ENCODE measurements around the gene FOXC1.

FOXC1 gene

DNA sequence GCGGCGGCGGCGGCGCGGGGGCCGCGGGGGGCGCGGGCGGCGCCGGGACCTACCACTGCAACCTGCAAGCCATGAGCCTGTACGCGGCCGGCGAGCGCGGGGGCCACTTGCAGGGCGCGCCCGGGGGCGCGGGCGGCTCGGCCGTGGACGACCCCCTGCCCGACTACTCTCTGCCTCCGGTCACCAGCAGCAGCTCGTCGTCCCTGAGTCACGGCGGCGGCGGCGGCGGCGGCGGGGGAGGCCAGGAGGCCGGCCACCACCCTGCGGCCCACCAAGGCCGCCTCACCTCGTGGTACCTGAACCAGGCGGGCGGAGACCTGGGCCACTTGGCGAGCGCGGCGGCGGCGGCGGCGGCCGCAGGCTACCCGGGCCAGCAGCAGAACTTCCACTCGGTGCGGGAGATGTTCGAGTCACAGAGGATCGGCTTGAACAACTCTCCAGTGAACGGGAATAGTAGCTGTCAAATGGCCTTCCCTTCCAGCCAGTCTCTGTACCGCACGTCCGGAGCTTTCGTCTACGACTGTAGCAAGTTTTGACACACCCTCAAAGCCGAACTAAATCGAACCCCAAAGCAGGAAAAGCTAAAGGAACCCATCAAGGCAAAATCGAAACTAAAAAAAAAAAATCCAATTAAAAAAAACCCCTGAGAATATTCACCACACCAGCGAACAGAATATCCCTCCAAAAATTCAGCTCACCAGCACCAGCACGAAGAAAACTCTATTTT, 2.0 kb downstream of the FOXC1 start:
- DNase-seq (ENCODE audit: low read depth in 2 of 2, low spot score in 1 of 2) = no peak

DNA sequence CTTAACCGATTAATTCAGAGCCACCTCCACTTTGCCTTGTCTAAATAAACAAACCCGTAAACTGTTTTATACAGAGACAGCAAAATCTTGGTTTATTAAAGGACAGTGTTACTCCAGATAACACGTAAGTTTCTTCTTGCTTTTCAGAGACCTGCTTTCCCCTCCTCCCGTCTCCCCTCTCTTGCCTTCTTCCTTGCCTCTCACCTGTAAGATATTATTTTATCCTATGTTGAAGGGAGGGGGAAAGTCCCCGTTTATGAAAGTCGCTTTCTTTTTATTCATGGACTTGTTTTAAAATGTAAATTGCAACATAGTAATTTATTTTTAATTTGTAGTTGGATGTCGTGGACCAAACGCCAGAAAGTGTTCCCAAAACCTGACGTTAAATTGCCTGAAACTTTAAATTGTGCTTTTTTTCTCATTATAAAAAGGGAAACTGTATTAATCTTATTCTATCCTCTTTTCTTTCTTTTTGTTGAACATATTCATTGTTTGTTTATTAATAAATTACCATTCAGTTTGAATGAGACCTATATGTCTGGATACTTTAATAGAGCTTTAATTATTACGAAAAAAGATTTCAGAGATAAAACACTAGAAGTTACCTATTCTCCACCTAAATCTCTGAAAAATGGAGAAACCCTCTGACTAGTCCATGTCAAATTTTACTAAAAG, 2.7 kb downstream of the FOXC1 start:
- DNase-seq (ENCODE audit: low read depth in 2 of 2, low spot score in 1 of 2) = no peak

DNA sequence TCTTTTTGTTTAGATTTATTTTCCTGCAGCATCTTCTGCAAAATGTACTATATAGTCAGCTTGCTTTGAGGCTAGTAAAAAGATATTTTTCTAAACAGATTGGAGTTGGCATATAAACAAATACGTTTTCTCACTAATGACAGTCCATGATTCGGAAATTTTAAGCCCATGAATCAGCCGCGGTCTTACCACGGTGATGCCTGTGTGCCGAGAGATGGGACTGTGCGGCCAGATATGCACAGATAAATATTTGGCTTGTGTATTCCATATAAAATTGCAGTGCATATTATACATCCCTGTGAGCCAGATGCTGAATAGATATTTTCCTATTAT, 3.2 kb downstream of the FOXC1 start:
- DNase-seq (ENCODE audit: low read depth in 2 of 2, low spot score in 1 of 2) = no peak

DNA sequence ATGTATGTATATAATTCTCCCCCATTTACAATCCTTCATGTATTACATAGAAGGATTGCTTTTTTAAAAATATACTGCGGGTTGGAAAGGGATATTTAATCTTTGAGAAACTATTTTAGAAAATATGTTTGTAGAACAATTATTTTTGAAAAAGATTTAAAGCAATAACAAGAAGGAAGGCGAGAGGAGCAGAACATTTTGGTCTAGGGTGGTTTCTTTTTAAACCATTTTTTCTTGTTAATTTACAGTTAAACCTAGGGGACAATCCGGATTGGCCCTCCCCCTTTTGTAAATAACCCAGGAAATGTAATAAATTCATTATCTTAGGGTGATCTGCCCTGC, 3.6 kb downstream of the FOXC1 start:
- no peak for DNase-seq (ENCODE audit: low read depth in 2 of 2, low spot score in 1 of 2)

- no peak for DNase-seq (ENCODE audit: low read depth in 2 of 2, low spot score in 1 of 2)
Observed at GRCh38 chr6:1613688-1614447, 4.2 kb downstream of the FOXC1 start.

- no peak for DNase-seq (ENCODE audit: low read depth in 2 of 2, low spot score in 1 of 2)
Observed at GRCh38 chr6:1614448-1615150, 4.9 kb downstream of the FOXC1 start.

DNA sequence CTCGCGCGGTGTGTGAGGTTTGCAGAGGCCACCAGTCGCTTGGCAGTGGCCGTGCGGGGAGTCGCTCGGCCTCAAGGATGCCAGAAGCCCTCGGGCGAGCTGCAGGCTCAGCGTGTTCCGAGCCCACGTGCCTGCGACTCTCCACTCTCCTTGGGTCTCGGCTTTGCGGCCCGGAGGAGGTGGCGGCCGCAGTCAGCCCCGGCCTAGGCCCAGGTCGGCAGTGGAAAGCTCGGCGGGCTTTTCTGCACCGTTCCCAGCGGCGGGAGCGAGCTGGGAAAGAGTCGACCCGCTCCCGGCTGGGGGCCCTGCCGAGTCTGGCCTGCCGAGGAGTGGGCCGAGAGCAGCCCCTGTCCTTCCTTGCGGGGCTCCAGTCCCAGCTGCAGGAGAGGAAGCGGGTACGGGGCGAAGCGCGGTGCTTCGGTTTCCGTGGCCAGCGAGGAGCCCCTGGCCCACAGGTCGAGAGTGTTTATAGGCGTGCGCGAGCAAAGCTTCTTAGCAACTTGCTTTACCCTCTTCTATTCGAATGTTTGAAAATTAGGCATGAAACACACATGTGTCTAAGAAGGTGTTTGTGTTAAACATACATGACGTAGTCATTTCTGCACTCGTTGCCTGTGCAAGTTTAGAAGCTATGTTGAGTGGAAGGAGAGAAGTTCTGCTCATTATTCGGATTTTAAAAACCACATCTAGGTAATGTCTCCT, 5.6 kb downstream of the FOXC1 start:
- no peak for DNase-seq (ENCODE audit: low read depth in 2 of 2, low spot score in 1 of 2)

- DNase-seq (ENCODE audit: low read depth in 2 of 2, low spot score in 1 of 2) = no peak
Observed at GRCh38 chr6:1615853-1616420, 6.2 kb downstream of the FOXC1 start.

- no peak for DNase-seq (ENCODE audit: low read depth in 2 of 2, low spot score in 1 of 2)
Observed at GRCh38 chr6:1616701-1617463, 7.2 kb downstream of the FOXC1 start.

DNA sequence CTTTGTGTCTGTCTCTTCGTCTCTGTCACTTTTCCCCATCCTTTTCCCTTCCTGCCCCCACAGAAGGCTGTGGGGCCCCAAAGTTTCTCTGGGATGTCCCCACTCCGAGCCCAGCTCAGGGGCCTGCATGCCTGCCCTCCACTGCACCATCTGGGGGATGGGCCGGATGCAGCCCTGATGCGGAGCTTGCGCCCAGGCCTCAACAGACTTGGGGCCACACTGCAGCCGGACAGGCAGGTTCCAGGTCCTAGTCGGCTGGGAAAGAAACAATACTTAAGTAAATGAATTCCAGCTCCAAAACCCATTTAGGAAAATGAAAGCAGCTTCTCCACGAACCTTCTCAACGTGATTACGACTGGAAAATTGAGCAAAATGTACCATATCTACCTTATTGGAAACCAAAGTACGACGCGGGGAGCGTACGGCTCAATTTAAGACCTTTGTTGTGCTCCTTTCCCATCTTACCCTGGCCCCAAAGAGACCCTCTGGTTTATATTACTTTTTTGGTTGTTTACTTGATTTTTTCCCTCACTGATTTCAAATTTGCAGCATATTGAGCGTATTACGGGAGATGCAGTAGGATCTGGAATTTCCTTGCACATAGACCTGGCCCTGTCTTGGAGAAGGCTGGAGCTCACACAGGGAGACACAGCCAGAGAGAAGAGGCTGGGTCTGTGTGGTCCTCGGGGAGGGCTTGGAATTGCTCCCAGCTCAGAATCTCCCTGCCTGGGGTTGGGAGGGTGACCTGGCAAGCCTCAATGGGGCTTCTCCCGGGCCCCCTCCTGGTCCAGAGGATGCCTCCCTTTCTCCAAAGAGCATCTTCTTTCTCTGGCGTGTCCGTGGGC, 8.0 kb downstream of the FOXC1 start:
- no peak for DNase-seq (ENCODE audit: low read depth in 2 of 2, low spot score in 1 of 2)

GRCh38 chr6:1618311-1619097, 8.8 kb downstream of the FOXC1 start:
- no peak for DNase-seq (ENCODE audit: low read depth in 2 of 2, low spot score in 1 of 2)

DNA sequence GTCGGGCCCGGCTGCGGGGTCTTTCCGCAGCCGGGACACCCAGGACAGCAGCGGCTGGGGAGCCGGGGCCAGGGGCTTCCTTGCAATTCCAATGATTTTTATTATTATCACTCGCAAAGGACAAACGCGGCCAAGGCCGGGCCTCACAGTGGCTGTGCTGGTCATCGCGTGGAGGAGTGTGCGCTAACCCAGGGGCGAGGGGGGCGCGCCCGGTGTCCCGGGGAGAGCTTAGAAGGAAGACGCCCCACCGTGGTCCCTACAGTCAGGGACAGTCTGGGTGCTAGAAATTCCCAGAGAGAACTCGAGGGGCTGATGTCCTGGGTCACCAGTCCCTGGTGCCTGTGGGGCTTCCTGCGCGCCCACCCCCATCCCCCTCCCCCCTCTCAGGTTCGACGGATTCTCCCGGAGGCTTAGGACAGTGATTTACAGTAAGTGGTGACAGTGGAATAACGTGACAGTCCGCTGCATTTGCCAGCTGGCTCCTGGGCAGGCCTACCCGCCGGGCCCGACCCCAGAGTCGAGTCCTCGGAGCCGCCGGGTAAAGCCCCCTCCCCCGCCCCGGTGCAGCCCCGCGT, 9.5 kb downstream of the FOXC1 start:
- no peak for DNase-seq (ENCODE audit: low read depth in 2 of 2, low spot score in 1 of 2)

DNA sequence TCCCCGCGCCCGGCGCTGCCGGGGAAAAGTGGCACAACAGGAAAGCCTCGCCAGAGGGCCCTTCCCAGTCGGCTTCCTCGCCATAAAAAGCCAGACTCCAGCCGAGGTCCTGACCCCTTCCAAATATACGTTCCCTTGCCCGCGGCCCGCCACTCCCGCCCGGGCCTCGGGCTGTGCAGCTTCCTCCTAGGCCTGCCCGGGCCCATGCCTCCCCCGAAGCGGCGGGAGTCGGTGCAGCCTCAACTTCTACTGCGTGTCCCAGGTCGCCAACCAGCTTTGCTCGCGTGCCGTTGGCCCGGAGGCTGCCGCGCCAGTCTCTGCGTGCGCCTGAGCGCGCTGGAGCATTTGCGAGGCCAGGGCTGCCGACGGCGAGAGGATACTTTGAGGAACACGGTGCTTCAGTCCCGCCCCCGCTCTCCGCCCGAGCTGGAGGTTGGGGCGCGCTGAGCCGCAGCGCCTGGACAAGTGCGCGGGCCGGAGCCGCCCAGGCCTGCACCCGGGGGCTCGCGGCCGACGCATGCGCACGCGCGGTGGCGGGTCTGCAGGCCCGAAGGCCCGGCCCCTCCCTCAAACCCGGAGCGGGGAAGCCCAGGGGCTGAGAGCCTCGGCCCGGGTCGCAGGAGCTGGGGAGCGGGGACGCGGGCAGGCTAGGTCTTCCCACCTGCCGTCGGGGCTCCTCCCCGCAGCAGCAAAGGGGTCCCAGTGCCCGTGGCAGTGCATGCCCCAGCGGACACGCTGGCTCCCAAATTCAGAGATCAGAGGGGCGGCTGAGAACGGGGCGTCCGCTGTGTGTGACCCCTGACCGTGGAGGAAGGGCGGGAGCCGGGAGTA, 10.2 kb downstream of the FOXC1 start:
- no peak for DNase-seq (ENCODE audit: low read depth in 2 of 2, low spot score in 1 of 2)

GRCh38 chr6:1620504-1621069, 10.9 kb downstream of the FOXC1 start:
- no peak for DNase-seq (ENCODE audit: low read depth in 2 of 2, low spot score in 1 of 2)

DNA sequence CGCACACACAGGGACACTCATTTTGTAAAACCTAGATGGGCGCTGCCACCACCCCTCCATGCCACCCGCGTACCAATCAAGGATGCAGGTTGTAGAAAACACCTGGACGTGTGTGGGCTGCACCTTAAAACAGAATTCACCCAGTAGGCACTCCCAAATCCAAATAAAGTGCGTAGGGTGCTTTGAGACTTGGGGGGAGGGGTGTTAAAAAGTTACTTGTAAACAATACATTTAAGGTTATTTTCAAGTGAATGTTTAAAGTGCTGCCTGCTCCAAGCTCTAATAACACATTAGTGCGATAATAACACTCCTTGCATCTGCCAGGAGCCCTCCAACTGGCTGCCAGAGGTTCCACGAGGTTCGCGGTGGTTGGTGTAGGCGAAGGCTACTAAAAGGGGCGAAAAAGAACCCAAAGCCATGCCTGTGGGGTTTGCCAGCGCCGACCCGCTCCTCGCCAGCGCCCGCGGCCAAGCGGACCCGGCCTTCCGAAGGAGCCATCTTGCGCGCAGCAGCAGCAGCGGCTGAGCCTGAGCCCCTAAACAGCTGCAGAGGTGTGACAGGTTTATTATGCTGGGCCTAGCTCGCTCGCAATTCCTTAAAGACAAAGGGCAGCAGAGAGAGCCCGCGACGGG, 11.5 kb downstream of the FOXC1 start:
- DNase-seq (ENCODE audit: low read depth in 2 of 2, low spot score in 1 of 2) = no peak

DNA sequence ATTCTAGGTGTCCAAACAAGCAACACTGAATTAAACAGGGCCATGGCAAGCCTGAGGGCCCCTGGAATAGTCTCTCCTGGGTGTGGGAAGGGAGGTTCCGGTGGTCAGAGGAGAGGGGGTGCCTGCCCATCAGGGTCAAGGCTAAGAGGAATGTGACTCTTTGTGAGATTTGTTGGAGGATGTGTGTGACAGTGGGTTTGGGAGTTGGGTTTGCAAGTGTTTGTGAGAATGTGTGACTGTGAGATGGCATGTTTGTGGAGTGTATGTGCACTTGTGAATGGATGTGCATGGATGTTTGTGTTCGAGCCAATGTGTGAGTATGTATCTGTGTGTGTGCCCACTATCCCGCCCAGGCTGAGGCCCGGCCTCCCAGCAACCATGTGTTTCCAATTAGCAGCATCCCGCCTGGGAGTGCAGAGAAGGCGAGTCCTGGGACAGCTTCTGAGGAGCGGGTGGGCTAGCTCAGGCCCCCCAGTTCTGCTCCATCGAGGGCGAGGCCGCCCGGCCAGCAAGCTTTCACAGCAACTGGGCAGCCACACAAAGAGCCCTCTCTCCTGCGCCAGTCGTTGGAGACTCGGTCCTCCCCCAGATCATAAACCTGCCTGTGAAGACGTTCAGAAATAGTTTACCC, 12.6 kb downstream of the FOXC1 start:
- DNase-seq (ENCODE audit: low read depth in 2 of 2, low spot score in 1 of 2) = no peak
